HCT116 (cell line): ENCODE data around the gene PBXIP1. TPM values are rescaled to one million over a fixed set of nuclear protein-coding genes. Genes with fewer than 3 reads are reported as not detected.

Experiments
- ATAC-seq: fragments of 200-7000 bp; cut with Tn5 transposase; 2 replicates; pipeline ENCODE4 v1.9.1; 2020; ENCODE audit warnings: mild to moderate bottlenecking, moderate library complexity
- BruUV-seq: library from RNA; stranded (reverse); fragments of 400-500 nt; replicated peaks from 2 replicates; lab custom pipeline; 2021; lab: Mats Ljungman, UMichigan
- CTCF ChIA-PET: fragments of 300-600 bp; sonication (Branson Sonifier 250); formaldehyde crosslinking; loops from one replicate; lab custom pipeline; 2021; ENCODE audit warnings: antibody characterized with exemption; lab: Charles Lee
- POLR2A ChIA-PET: fragments of 300-600, 350-600 bp; sonication (Branson Sonifier 250); formaldehyde crosslinking; loops from one replicate; lab custom pipeline; 2021; ENCODE audit warnings: antibody characterized with exemption; lab: Charles Lee
- RAD21 ChIA-PET, 2 experiments: fragments of 300-600 bp; sonication (Branson Sonifier 250); formaldehyde crosslinking; loops; one replicate each; lab custom pipeline; 2023; ENCODE audit warnings: low total read pairs in 2 of 2; ENCODE audit not compliant: uncharacterized antibody in 2 of 2, unreplicated experiment in 2 of 2, low non-redundant PET in 1 of 2; lab: Charles Lee
- DNase-seq: peaks from one replicate; pipeline ENCODE4 v3.0.0-alpha.2; 2010; ENCODE audit warnings: low read depth, low spot score
- H2AFZ ChIP-seq: fragments of 200-600 bp; shearing (Covaris generic), sonication (generic); 2 replicates; pipeline ENCODE4 v1.6.1; 2017; ENCODE audit warnings: low read depth, mixed run types, mixed read lengths, antibody characterized with exemption, low read length; ENCODE audit not compliant: poor library complexity, severe bottlenecking
- H3K27ac ChIP-seq: 2 replicates; pipeline ENCODE4 v1.5.1; 2012; ENCODE audit warnings: low read depth, low read length
- H3K27me3 ChIP-seq: fragments of 200-600 bp; sonication (generic); 2 replicates; pipeline ENCODE4 v1.6.1; 2016; ENCODE audit warnings: mixed run types, low read length, mixed read lengths; ENCODE audit not compliant: insufficient read depth
- H3K36me3 ChIP-seq, 2 experiments: fragments of 200-500 bp in 1 of 2; fragments of 200-600 bp in 1 of 2; sonication (Bioruptor generic) in 1 of 2; sonication (generic) in 1 of 2; 2 replicates each; pipeline versions ENCODE4 v1.5.1 to v1.6.1; 2014 to 2016; ENCODE audit warnings: low read length in 2 of 2, inconsistent platforms in 1 of 2, mixed read lengths in 1 of 2, mixed run types in 1 of 2; ENCODE audit not compliant: insufficient read depth in 2 of 2, control insufficient read depth in 1 of 2
- H3K4me1 ChIP-seq, 2 experiments: fragments of 200-600 bp in 1 of 2; sonication (generic) in 1 of 2; 2 replicates each; pipeline versions ENCODE4 v1.5.1 to v1.6.1; 2012 to 2017; ENCODE audit warnings: low read length in 2 of 2, inconsistent platforms in 1 of 2, mild to moderate bottlenecking in 1 of 2, mixed read lengths in 1 of 2, mixed run types in 1 of 2, moderate library complexity in 1 of 2; ENCODE audit not compliant: insufficient read depth in 2 of 2, control insufficient read depth in 1 of 2
- H3K4me2 ChIP-seq: fragments of 200-600 bp; sonication (generic); 2 replicates; pipeline ENCODE4 v1.6.1; 2017; ENCODE audit warnings: mixed run types, low read length, mixed read lengths
- H3K4me3 ChIP-seq, 2 experiments: fragments of 200-600 bp in 1 of 2; sonication (generic) in 1 of 2; replicated peaks in 1 of 2; 2 replicates each; pipeline ENCODE4 v1.5.1; 2011 to 2016; ENCODE audit warnings: low read length in 2 of 2, control low read depth in 1 of 2, low read depth in 1 of 2, mild to moderate bottlenecking in 1 of 2, mixed read lengths in 1 of 2, mixed run types in 1 of 2
- H3K79me2 ChIP-seq: fragments of 200-600 bp; sonication (generic); 2 replicates; pipeline ENCODE4 v1.6.1; 2017; ENCODE audit warnings: mild to moderate bottlenecking, mixed run types, low read length, moderate library complexity, mixed read lengths; ENCODE audit not compliant: insufficient read depth
- H3K9ac ChIP-seq: fragments of 200-600 bp; sonication (generic); 2 replicates; pipeline ENCODE4 v1.6.1; 2016; ENCODE audit warnings: low read length, mixed read lengths
- H3K9me2 ChIP-seq: fragments of 200-600 bp; sonication (generic), shearing (Covaris generic); 2 replicates; pipeline ENCODE4 v1.6.1; 2017; ENCODE audit warnings: mixed run types, mild to moderate bottlenecking, moderate library complexity; ENCODE audit not compliant: insufficient read depth
- H3K9me3 ChIP-seq, 2 experiments: fragments of 200-500 bp in 1 of 2; fragments of 200-600 bp in 1 of 2; sonication (Bioruptor generic) in 1 of 2; sonication (generic) in 1 of 2; 2 replicates each; pipeline ENCODE4 v1.6.1; 2014 to 2017; ENCODE audit warnings: low read length in 2 of 2, mixed read lengths in 2 of 2, inconsistent platforms in 1 of 2, low read depth in 1 of 2, mild to moderate bottlenecking in 1 of 2, mixed run types in 1 of 2, moderate library complexity in 1 of 2; ENCODE audit not compliant: control insufficient read depth in 1 of 2, insufficient read depth in 1 of 2
- H4K20me1 ChIP-seq: fragments of 200-600 bp; sonication (generic), shearing (Covaris generic); 2 replicates; pipeline ENCODE4 v1.6.1; 2017; ENCODE audit warnings: mixed run types, mild to moderate bottlenecking, moderate library complexity; ENCODE audit not compliant: insufficient read depth
- CBX3 ChIP-seq: IDR thresholded peaks from 2 replicates; pipeline ENCODE4 v1.6.1; 2012; ENCODE audit warnings: low read depth
- EGR1 ChIP-seq: IDR thresholded peaks from 2 replicates; pipeline ENCODE4 v1.6.1; 2012; ENCODE audit warnings: low read depth
- ELF1 ChIP-seq: IDR thresholded peaks from 2 replicates; pipeline ENCODE4 v1.6.1; 2012; ENCODE audit warnings: low read depth, borderline replicate concordance
- EZH2 ChIP-seq: fragments of 200-600 bp; sonication (generic); IDR thresholded peaks from 2 replicates; pipeline ENCODE4 v1.6.1; 2017; ENCODE audit warnings: antibody characterized with exemption, mixed run types
- JUND ChIP-seq: IDR thresholded peaks from 2 replicates; pipeline ENCODE4 v1.6.1; 2012
- POLR2A ChIP-seq: IDR thresholded peaks from 2 replicates; pipeline ENCODE4 v1.7.0; 2011; ENCODE audit warnings: borderline replicate concordance; ENCODE audit not compliant: insufficient read depth, insufficient read length; ENCODE audit errors: extremely low read depth
- RAD21 ChIP-seq: IDR thresholded peaks from 2 replicates; pipeline ENCODE4 v1.6.1; 2012; ENCODE audit warnings: low read depth, mild to moderate bottlenecking
- REST ChIP-seq: IDR thresholded peaks from 2 replicates; pipeline ENCODE4 v1.6.1; 2012; ENCODE audit warnings: low read depth
- SIN3A ChIP-seq: IDR thresholded peaks from 2 replicates; pipeline ENCODE4 v1.6.1; 2012; ENCODE audit warnings: low read depth
- SP1 ChIP-seq: IDR thresholded peaks from 2 replicates; pipeline ENCODE4 v1.6.1; 2012; ENCODE audit warnings: low read depth
- SRF ChIP-seq: IDR thresholded peaks from 2 replicates; pipeline ENCODE4 v1.6.1; 2012; ENCODE audit warnings: low read depth
- TCF7L2 ChIP-seq: IDR thresholded peaks from 2 replicates; pipeline ENCODE4 v1.7.0; 2011; ENCODE audit warnings: borderline replicate concordance, inconsistent platforms; ENCODE audit not compliant: insufficient read depth, insufficient read length; ENCODE audit errors: extremely low read depth
- YY1 ChIP-seq: IDR thresholded peaks from 2 replicates; pipeline ENCODE4 v1.6.1; 2011; ENCODE audit warnings: low read length, low read depth, moderate library complexity, mild to moderate bottlenecking; ENCODE audit not compliant: insufficient replicate concordance; ENCODE audit errors: extremely low read depth
- ZNF274 ChIP-seq: fragments of 200-500 bp; sonication (Bioruptor generic); IDR thresholded peaks from 2 replicates; pipeline ENCODE4 v1.6.1; 2014; ENCODE audit warnings: mild to moderate bottlenecking, low read depth, low read length, inconsistent platforms
- intact Hi-C: fragments of 100-400 bp; cut with micrococcal nuclease; formaldehyde crosslinking; loops from 2 replicates; pipeline ENCODE4 v1.10.0; 2022
- total RNA-seq: library from RNA; stranded (reverse); gene quantifications from one replicate; pipeline ENCODE4 v1.2.1, GENCODE V29; 2021; ENCODE audit not compliant: unreplicated experiment
- TF ChIP-seq, protein P1 (sequence below): IDR thresholded peaks from 2 replicates; pipeline ENCODE4 v1.6.1; 2012
- TF ChIP-seq, protein P2 (sequence below): IDR thresholded peaks from 2 replicates; pipeline ENCODE4 v1.6.1; 2011; ENCODE audit warnings: mild to moderate bottlenecking, low read length, moderate library complexity; ENCODE audit not compliant: insufficient replicate concordance; ENCODE audit errors: extremely low read depth
- TF ChIP-seq, protein P3 (sequence below): IDR thresholded peaks from 2 replicates; pipeline ENCODE4 v1.6.1; 2012

The PBXIP1 gene
- total RNA-seq, 1 experiment from 2014 or later: 12.6 TPM

DNA sequence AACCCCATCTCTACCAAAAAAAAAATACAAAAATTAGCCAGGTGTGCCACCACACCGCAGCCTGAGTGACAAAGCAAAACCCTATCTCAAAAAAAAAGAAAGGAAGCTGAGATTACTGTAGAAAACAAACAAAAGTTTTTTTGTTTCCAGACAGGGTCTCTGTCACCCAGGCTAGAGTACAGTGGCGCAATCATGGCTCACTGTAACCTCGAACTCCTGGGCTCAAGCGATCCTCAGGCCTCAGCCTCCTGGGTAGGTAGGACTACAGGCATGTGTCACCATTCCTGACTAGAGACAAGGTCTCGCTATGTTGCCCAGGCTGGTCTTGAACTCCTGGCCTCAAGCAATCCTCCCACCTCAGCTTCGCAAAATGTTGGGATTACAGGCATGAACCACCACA lies 8.5 kb upstream of the PBXIP1 start:
- RAD21 ChIA-PET: no interaction called here
- Histone ChIP-seq H3K4me3 (no peak overlapping the region), H3K27me3 (no peaks in the 10 kb centered on the region), H3K27ac (peak overlapping the region; percentile 24), H3K9me3 (no peaks in the 10 kb centered on the region), H2AFZ (no peak overlapping the region), H3K9ac (no peak overlapping the region), H3K79me2 (peaks cover 53% of the 10 kb centered on the region), H3K36me3 (peaks cover 26 to 54% of the 10 kb centered on the region in 2 experiments; a peak in 3 of 4 replicates), H3K4me2 (no peak overlapping the region), H3K9me2 (no peaks in the 10 kb centered on the region), H4K20me1 (no peaks in the 10 kb centered on the region), H3K4me1 (peaks cover 13 to 42% of the 10 kb centered on the region in 2 experiments)
- CTCF ChIA-PET: no interaction called here
- no peak for TF ChIP-seq EGR1
- no peak for TF ChIP-seq ELF1
- no peak for TF ChIP-seq JUND
- TF ChIP-seq SP1: no peak
- TF ChIP-seq TCF7L2: no peak
- TF ChIP-seq REST: no peak
- no peak for TF ChIP-seq RAD21
- no peak for TF ChIP-seq ZNF274
- TF ChIP-seq YY1: no peak
- TF ChIP-seq EZH2: no peak
- TF ChIP-seq, protein P1, sequence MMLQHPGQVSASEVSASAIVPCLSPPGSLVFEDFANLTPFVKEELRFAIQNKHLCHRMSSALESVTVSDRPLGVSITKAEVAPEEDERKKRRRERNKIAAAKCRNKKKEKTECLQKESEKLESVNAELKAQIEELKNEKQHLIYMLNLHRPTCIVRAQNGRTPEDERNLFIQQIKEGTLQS: no peak
- TF ChIP-seq CBX3: no peak
- TF ChIP-seq POLR2A: no peak
- no peak for TF ChIP-seq SIN3A
- TF ChIP-seq, protein P2, sequence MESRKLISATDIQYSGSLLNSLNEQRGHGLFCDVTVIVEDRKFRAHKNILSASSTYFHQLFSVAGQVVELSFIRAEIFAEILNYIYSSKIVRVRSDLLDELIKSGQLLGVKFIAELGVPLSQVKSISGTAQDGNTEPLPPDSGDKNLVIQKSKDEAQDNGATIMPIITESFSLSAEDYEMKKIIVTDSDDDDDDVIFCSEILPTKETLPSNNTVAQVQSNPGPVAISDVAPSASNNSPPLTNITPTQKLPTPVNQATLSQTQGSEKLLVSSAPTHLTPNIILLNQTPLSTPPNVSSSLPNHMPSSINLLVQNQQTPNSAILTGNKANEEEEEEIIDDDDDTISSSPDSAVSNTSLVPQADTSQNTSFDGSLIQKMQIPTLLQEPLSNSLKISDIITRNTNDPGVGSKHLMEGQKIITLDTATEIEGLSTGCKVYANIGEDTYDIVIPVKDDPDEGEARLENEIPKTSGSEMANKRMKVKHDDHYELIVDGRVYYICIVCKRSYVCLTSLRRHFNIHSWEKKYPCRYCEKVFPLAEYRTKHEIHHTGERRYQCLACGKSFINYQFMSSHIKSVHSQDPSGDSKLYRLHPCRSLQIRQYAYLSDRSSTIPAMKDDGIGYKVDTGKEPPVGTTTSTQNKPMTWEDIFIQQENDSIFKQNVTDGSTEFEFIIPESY: no peak
- TF ChIP-seq, protein P3, sequence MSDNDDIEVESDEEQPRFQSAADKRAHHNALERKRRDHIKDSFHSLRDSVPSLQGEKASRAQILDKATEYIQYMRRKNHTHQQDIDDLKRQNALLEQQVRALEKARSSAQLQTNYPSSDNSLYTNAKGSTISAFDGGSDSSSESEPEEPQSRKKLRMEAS: no peak
- no peak for TF ChIP-seq SRF
- no TSS peak for BruUV-seq
- ATAC-seq (no peak), DNase-seq (no peak)
- POLR2A ChIA-PET: interaction anchor here (1.0 to 1.4 kb wide), 2 partner anchors 8 to 9 kb away, joined by 3 to 5 read pairs; no protein-coding TSS in a partner anchor
- intact Hi-C loops: loop anchor here (5.0 kb wide), 1 partner anchor 33 kb away; no protein-coding TSS in a partner anchor
